A673 (cell line): ENCODE measurements around the gene GPR78. TPM values are rescaled to one million over a fixed set of nuclear protein-coding genes. Genes with fewer than 3 reads are reported as not detected.

Experiments
- BruUV-seq: library from RNA; stranded (reverse); fragments of 400-500 nt; replicated peaks from 2 replicates; lab custom pipeline; 2021; lab: Mats Ljungman, UMichigan
- CTCF ChIA-PET: fragments of 300-600 bp; sonication (Branson Sonifier 250); formaldehyde crosslinking; loops from one replicate; lab custom pipeline; 2022; ENCODE audit warnings: antibody characterized with exemption; lab: Charles Lee
- POLR2A ChIA-PET: fragments of 300-600 bp; sonication (Branson Sonifier 250); formaldehyde crosslinking; loops from one replicate; lab custom pipeline; 2022; ENCODE audit warnings: antibody characterized with exemption; ENCODE audit not compliant: low non-redundant PET; lab: Charles Lee
- DNase-seq: peaks from one replicate; pipeline ENCODE4 v3.0.0-alpha.2; 2015; ENCODE audit warnings: low spot score
- H3K27ac ChIP-seq: fragments of 200-600 bp; sonication (generic); 2 replicates; pipeline ENCODE4 v1.5.1; 2016; ENCODE audit warnings: mixed run types, low read depth, mild to moderate bottlenecking, mixed read lengths, antibody characterized with exemption, low read length; ENCODE audit not compliant: poor library complexity, severe bottlenecking
- H3K27me3 ChIP-seq: fragments of 200-600 bp; sonication (generic); replicated peaks from 2 replicates; pipeline ENCODE4 v1.6.1; 2017; ENCODE audit warnings: mixed run types, low read depth, mild to moderate bottlenecking, mixed read lengths, antibody characterized with exemption, low read length; ENCODE audit not compliant: insufficient read depth, poor library complexity
- H3K36me3 ChIP-seq: fragments of 200-600 bp; sonication (generic); 2 replicates; pipeline ENCODE4 v1.6.1; 2016; ENCODE audit warnings: mixed run types, mild to moderate bottlenecking, mixed read lengths, antibody characterized with exemption, low read length; ENCODE audit not compliant: insufficient read depth, poor library complexity, severe bottlenecking
- H3K4me1 ChIP-seq: fragments of 200-600 bp; sonication (generic); 2 replicates; pipeline ENCODE4 v1.6.1; 2017; ENCODE audit warnings: mixed run types, mild to moderate bottlenecking, mixed read lengths, antibody characterized with exemption, low read length; ENCODE audit not compliant: insufficient read depth, poor library complexity, severe bottlenecking
- H3K4me3 ChIP-seq: fragments of 200-600 bp; sonication (generic); 2 replicates; pipeline ENCODE4 v1.5.1; 2016; ENCODE audit warnings: low read depth, mixed run types, mild to moderate bottlenecking, mixed read lengths, low read length; ENCODE audit not compliant: poor library complexity, severe bottlenecking
- H3K9me3 ChIP-seq: fragments of 200-600 bp; sonication (generic); 2 replicates; pipeline ENCODE4 v1.6.1; 2016; ENCODE audit warnings: mixed run types, low read depth, mild to moderate bottlenecking, mixed read lengths, antibody characterized with exemption, low read length; ENCODE audit not compliant: poor library complexity, severe bottlenecking
- CTCF ChIP-seq: fragments of 300-800, 200-600 bp; sonication (generic); conservative IDR thresholded peaks from 2 replicates; pipeline ENCODE4 v1.5.1; 2017; ENCODE audit warnings: low read depth, mild to moderate bottlenecking, antibody characterized with exemption, low read length, moderate library complexity, mixed read lengths
- EZH2 ChIP-seq: fragments of 200-600 bp; sonication (generic); IDR thresholded peaks from 2 replicates; pipeline ENCODE4 v1.6.1; 2017; ENCODE audit warnings: borderline replicate concordance, low read depth, mild to moderate bottlenecking, mixed read lengths, antibody characterized with exemption, low read length; ENCODE audit not compliant: poor library complexity, severe bottlenecking
- intact Hi-C: fragments of 100-400 bp; cut with micrococcal nuclease; formaldehyde crosslinking; loops from one replicate; pipeline ENCODE4 v1.10.0; 2022; ENCODE audit not compliant: unreplicated experiment
- total RNA-seq: library from RNA; stranded (reverse); gene quantifications from 2 replicates; pipeline ENCODE4 v1.2.3, GENCODE V29; 2021

GPR78 gene
- total RNA-seq, 1 experiment from 2014 or later, result not detected

- ChIA-PET CTCF (no interaction called here), POLR2A (no interaction called here)
- Histone ChIP-seq H3K36me3 (no peaks in the 10 kb centered on the region), H3K4me1 (no peaks in the 10 kb centered on the region), H3K9me3 (no peaks in the 10 kb centered on the region), H3K27ac (no peak overlapping the region), H3K27me3 (peaks cover 58% of the 10 kb centered on the region), H3K4me3 (no peak overlapping the region)
- no peak for DNase-seq
- no TSS peak for BruUV-seq
- TF ChIP-seq CTCF (no peak), EZH2 (no peak)
- intact Hi-C loops, result no loop called here
Measured at GRCh38 chr4:8582016-8582415, 1.8 kb downstream of the GPR78 start.

GRCh38 chr4:8582436-8582835 is 2.2 kb downstream of the GPR78 start:
- intact Hi-C loops, result no loop called here
- no peaks in the 10 kb centered on the region for H3K4me1 ChIP-seq
- H3K27me3 ChIP-seq, result peaks cover 53% of the 10 kb centered on the region
- H3K36me3 ChIP-seq, result no peaks in the 10 kb centered on the region
- no TSS peak for BruUV-seq
- H3K27ac ChIP-seq, result no peak overlapping the region
- ChIA-PET POLR2A (no interaction called here), CTCF (no interaction called here)
- TF ChIP-seq CTCF, result no peak
- TF ChIP-seq EZH2, result no peak
- no peak overlapping the region for H3K4me3 ChIP-seq
- no peak for DNase-seq
- no peaks in the 10 kb centered on the region for H3K9me3 ChIP-seq

GRCh38 chr4:8582941-8583654 is 2.9 kb downstream of the GPR78 start:
- CTCF ChIA-PET, result no interaction called here
- Histone ChIP-seq H3K36me3 (no peaks in the 10 kb centered on the region), H3K27ac (no peak overlapping the region), H3K4me3 (no peak overlapping the region), H3K4me1 (no peaks in the 10 kb centered on the region), H3K27me3 (peaks cover 52% of the 10 kb centered on the region), H3K9me3 (no peaks in the 10 kb centered on the region)
- POLR2A ChIA-PET, result no interaction called here
- no TSS peak for BruUV-seq
- DNase-seq, result no peak
- intact Hi-C loops, result no loop called here
- no peak for TF ChIP-seq CTCF
- no peak for TF ChIP-seq EZH2
